Transverse colon (tissue), 4 donors: Measurements from ENCODE around the gene PROZ. TPM values are rescaled to one million over a fixed set of nuclear protein-coding genes. Genes with fewer than 3 reads are reported as not detected.

Source experiments
- DNase-seq: peaks from one replicate; pipeline ENCODE4 v3.0.0-alpha.2; 2019
- H3K27ac ChIP-seq, 4 donors: fragments of 200-600 bp; sonication (generic); 2 replicates each; pipeline ENCODE4 v1.5.1; 2016 to 2018; ENCODE audit warnings: inconsistent platforms in 4 of 4
- H3K27me3 ChIP-seq: fragments of 200-600 bp; sonication (generic); 2 replicates; pipeline ENCODE4 v1.5.1; 2017; ENCODE audit warnings: inconsistent platforms
- H3K36me3 ChIP-seq, 4 donors: fragments of 200-600 bp; sonication (generic); 2 replicates each; pipeline ENCODE4 v1.5.1; 2017 to 2019; ENCODE audit warnings: inconsistent platforms in 4 of 4
- H3K4me1 ChIP-seq, 4 donors: fragments of 200-600 bp; sonication (generic); 2 replicates each; pipeline ENCODE4 v1.5.1; 2017 to 2020; ENCODE audit warnings: inconsistent platforms in 4 of 4
- H3K4me3 ChIP-seq, 4 donors: fragments of 200-600 bp; sonication (generic); 1 replicate in 1 of 4; 2 replicates in 3 of 4; pipeline versions ENCODE4 v1.5.1 to v1.6.1; 2017 to 2019; ENCODE audit warnings: inconsistent platforms in 4 of 4
- H3K9me3 ChIP-seq, 2 donors: fragments of 200-600 bp; sonication (generic); 2 replicates each; pipeline ENCODE4 v1.5.1; 2017 to 2019; ENCODE audit warnings: inconsistent platforms in 2 of 2
- EP300 ChIP-seq: sonication (generic); formaldehyde crosslinking; IDR thresholded peaks from one replicate; pipeline ENCODE4 v1.6.1; 2017; ENCODE audit warnings: antibody characterized with exemption, low read depth
- POLR2A ChIP-seq: fragments of 450-650 bp; IDR thresholded peaks from one replicate; pipeline ENCODE4 v1.6.1; 2016; ENCODE audit warnings: antibody characterized with exemption, mild to moderate bottlenecking, moderate library complexity
- POLR2AphosphoS5 ChIP-seq, 3 donors: sonication (generic); formaldehyde crosslinking; IDR thresholded peaks; one replicate each; pipeline ENCODE4 v1.6.1; 2016; ENCODE audit warnings: antibody characterized with exemption in 3 of 3
- WGBS, 2 donors: methylation state at CpG; one replicate each; pipeline ENCODE4 v1.1.5; 2018; ENCODE audit warnings: low coverage in 1 of 2; 5-methylcytosine and 5-hydroxymethylcytosine counted together
- in situ Hi-C, 4 donors: fragments of 200-750 bp; cut with MboI; loops; one replicate each; pipeline versions ENCODE4 v1.15.0 to v1.15.1; 2017; ENCODE audit warnings: low sequenced_read_pairs in 3 of 4, low pct_ligation_motif_present in 1 of 4, low pct_unique_long_range_greater_than_20kb in 1 of 4
- intact Hi-C: fragments of 100-400 bp; cut with DNase I; formaldehyde crosslinking; loops from one replicate; pipeline ENCODE4 v1.15.1; 2023; ENCODE audit warnings: low total_unique reads
- total RNA-seq, 4 donors: library from RNA; depleted of rRNA; stranded (reverse); fragments of >200 nt; gene quantifications; one replicate each; pipeline ENCODE4 v1.1.0, GENCODE V29; 2016
- TF ChIP-seq, protein P1 (sequence below), 5 experiments: fragments of 200-600 bp in 3 of 5; fragments of 450-650 bp in 2 of 5; sonication (generic) in 3 of 5; IDR thresholded peaks; 1 replicate in 2 of 5; 2 replicates in 3 of 5; pipeline ENCODE4 v1.5.1; 2016 to 2017; ENCODE audit warnings: antibody characterized with exemption in 5 of 5, inconsistent platforms in 3 of 5, mild to moderate bottlenecking in 2 of 5, moderate library complexity in 1 of 5

Gene PROZ
- total RNA-seq, 4 donors from 2014 or later = not detected

DNA sequence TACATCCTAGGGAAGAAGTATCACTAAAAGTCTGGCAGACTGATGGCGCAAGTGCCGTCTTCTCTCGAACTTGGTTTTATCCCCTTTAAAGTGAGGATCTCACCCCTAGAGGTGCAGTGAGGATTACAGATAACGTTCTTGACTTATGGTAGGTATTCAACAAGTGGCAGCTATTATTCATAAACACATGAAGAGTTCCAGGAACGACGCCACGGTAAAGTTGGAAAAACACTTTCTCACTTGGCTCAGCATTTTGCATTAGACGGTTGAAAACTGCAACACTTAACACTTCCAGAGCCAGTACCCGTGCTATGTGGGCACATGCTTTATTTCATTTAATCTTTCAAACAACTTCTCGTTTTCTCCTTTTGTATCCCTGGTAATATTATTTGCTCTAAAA is 8.7 kb downstream of the PROZ start:
- WGBS, 2 donors = 63 to 65% methylated on average over 10 of the region's 10 CpGs

DNA sequence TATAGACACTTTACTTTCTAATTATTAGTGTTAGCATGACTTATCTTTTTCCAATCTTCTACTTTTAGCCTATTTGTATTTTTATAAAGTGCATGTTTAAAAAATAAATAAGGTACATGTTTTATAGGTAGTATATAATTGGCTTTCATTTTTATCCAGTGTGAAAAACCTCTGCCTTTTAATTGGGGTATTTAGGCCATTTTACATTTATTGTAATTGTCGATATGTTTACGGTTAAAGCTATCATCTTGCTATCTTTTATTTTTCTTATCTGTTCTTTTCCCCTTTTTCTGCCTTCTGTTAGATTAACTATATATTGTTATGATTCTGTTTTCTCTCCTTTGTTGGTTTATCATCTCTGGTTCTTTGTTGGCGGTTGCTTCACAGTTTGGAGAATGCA is 9.1 kb downstream of the PROZ start:
- Histone ChIP-seq H3K9me3 (no peaks in the 10 kb centered on the region), H3K36me3 (no peaks in the 10 kb centered on the region), H3K4me3 (no peak overlapping the region), H3K27me3 (peaks cover 15% of the 10 kb centered on the region), H3K27ac (no peak overlapping the region), H3K4me1 (peaks cover 0 to 17% (median 8%) of the 10 kb centered on the region in 4 donors)
- in situ Hi-C loops = no loop called here
- intact Hi-C loops = no loop called here
- no peak for DNase-seq
- WGBS, 2 donors = 99 to 100% methylated on average over 3 of the region's 3 CpGs
- TF ChIP-seq POLR2AphosphoS5 (IDR thresholded peaks at IDR 0.05) (no peak), POLR2A (no peak), EP300 (no peak)
- TF ChIP-seq, protein P1, sequence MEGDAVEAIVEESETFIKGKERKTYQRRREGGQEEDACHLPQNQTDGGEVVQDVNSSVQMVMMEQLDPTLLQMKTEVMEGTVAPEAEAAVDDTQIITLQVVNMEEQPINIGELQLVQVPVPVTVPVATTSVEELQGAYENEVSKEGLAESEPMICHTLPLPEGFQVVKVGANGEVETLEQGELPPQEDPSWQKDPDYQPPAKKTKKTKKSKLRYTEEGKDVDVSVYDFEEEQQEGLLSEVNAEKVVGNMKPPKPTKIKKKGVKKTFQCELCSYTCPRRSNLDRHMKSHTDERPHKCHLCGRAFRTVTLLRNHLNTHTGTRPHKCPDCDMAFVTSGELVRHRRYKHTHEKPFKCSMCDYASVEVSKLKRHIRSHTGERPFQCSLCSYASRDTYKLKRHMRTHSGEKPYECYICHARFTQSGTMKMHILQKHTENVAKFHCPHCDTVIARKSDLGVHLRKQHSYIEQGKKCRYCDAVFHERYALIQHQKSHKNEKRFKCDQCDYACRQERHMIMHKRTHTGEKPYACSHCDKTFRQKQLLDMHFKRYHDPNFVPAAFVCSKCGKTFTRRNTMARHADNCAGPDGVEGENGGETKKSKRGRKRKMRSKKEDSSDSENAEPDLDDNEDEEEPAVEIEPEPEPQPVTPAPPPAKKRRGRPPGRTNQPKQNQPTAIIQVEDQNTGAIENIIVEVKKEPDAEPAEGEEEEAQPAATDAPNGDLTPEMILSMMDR (IDR thresholded peaks at IDR 0.05) = no peak

More for the DNA sequence above, 8.7 kb downstream of the PROZ start:
- H3K4me3 ChIP-seq = no peak overlapping the region
- in situ Hi-C loops (no loop called here), intact Hi-C loops (no loop called here)
- no peak for DNase-seq
- peaks cover 0 to 17% (median 8%) of the 10 kb centered on the region in 4 donors for H3K4me1 ChIP-seq
- no peaks in the 10 kb centered on the region for H3K9me3 ChIP-seq
- TF ChIP-seq, protein P1 (IDR thresholded peaks at IDR 0.05) = no peak
- TF ChIP-seq POLR2AphosphoS5 (IDR thresholded peaks at IDR 0.05) = no peak
- TF ChIP-seq POLR2A = no peak
- no peak for TF ChIP-seq EP300
- H3K27ac ChIP-seq = peak overlapping the region in 2 of 4 donors; percentile 11 to 20
- H3K36me3 ChIP-seq = no peaks in the 10 kb centered on the region
- peaks cover 15% of the 10 kb centered on the region for H3K27me3 ChIP-seq

DNA sequence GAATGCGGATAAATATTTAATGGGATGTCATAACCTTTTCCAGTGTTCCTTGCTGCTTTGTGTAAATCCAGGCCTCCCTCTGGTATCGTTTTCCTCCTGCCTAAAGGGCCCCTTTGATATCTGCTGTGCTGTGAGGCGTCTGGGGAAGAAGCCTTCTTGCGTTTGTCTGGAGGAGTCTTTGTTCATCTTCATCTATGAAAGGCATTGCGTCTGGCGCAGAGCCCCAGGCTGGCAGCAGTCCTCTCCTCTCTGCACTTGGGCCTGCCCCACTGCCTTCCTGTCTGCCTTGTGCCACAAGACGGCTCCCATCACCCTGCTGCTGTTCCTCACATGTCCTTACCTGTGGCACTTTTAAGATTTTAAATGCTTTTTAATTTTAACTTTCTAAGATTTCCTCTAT is 9.8 kb downstream of the PROZ start:
- in situ Hi-C loops (no loop called here), intact Hi-C loops (no loop called here)
- 62 to 78% methylated on average over 5 to 7 of the region's 7 CpGs for WGBS, 2 donors
- H3K4me3 ChIP-seq = no peak overlapping the region
- H3K27ac ChIP-seq = no peak overlapping the region
- no peak for TF ChIP-seq POLR2A
- no peak for TF ChIP-seq POLR2AphosphoS5 (IDR thresholded peaks at IDR 0.05)
- TF ChIP-seq, protein P1 (IDR thresholded peaks at IDR 0.05) = no peak
- TF ChIP-seq EP300 = no peak
- H3K4me1 ChIP-seq = peaks cover 0 to 17% (median 8%) of the 10 kb centered on the region in 4 donors
- H3K27me3 ChIP-seq = peaks cover 9% of the 10 kb centered on the region
- DNase-seq = no peak
- no peaks in the 10 kb centered on the region for H3K9me3 ChIP-seq
- no peaks in the 10 kb centered on the region for H3K36me3 ChIP-seq

DNA sequence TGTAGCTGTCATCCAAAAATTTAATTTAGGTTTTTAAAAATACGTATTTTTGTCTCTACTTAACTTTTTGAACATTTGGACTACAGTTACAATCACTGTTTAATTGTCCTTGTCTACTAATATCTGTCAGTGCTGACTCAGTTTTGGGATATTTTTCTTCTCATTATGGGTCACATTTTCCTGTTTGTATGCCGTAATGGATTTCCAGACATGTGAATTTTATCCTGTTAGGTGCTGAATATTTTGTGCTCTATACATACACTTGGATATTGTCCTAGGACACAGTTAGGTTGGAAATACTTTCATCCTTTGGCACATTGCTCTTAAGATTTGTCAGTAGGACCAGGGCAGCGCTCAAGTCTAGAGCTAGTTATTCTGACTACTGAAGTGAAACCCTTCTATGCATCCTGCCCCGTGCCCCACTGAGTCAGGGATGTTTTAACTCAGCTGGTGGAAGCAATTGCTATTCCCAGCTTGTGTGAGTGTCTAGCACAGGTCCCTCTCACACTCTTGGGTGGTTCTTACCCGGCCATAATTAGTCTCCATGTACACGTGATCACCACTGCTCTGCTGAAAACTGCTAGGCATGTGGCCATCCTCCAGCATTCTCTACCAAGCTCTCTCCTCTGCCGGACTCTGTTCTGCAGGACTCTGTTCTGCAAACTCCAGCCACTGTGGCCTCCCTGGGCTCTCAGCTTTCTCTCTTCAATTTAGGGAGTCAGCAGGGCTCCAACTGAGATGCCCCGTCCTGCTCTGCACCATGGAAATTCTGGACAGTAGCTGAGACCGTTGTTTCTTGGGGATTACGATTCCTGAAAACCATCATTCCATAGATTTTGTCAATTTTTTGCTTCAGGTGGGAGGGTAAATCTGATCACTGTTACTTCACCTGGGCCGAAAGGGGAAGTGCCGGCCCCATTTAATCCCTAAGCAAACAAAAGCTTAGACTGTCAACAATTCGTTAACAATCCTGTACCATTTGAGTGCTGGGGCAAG is 11.1 kb downstream of the PROZ start:
- H3K27ac ChIP-seq = no peak overlapping the region

More for the DNA sequence above, 11.1 kb downstream of the PROZ start:
- H3K4me1 ChIP-seq = peaks cover 0 to 17% (median 8%) of the 10 kb centered on the region in 4 donors
- no peak for TF ChIP-seq POLR2AphosphoS5 (IDR thresholded peaks at IDR 0.05)
- TF ChIP-seq, protein P1 (IDR thresholded peaks at IDR 0.05) = no peak
- TF ChIP-seq EP300 = no peak
- TF ChIP-seq POLR2A = no peak
- H3K27me3 ChIP-seq = no peaks in the 10 kb centered on the region
- no peaks in the 10 kb centered on the region for H3K36me3 ChIP-seq
- no peaks in the 10 kb centered on the region for H3K9me3 ChIP-seq
- 64 to 73% methylated on average over 3 to 13 of the region's 13 CpGs for WGBS, 2 donors
- in situ Hi-C loops (no loop called here), intact Hi-C loops (no loop called here)
- no peak overlapping the region for H3K4me3 ChIP-seq
- no peak for DNase-seq
